ENCODE measurements around the gene POGZ. TPM values are rescaled to one million over a fixed set of nuclear protein-coding genes. Genes with fewer than 3 reads are reported as not detected.
A peak's percentile ranks its signal among the peaks of the same experiment; 100 is the strongest.

POGZ gene
- total RNA-seq, result 82.6 and 86.5 TPM in 2 replicates

- H3K4me3 Mint-ChIP-seq, result peak within 1 kb of the TSS; percentile 87
- H3K9me3 Mint-ChIP-seq, result peaks cover 2% of the 10 kb centered on the region
- intact Hi-C loops (cut with micrococcal nuclease), result loop anchor here (1.0 to 10.0 kb wide), 2 partner anchors 14 to 155 kb away; partner anchors contain the start of gene SNX27
- H3K27ac Mint-ChIP-seq, result peak within 1 kb of the TSS; percentile 91
- peaks cover 14% of the 10 kb centered on the region for H3K27me3 Mint-ChIP-seq
- peaks cover 7% of the 10 kb centered on the region for H3K36me3 Mint-ChIP-seq (ENCODE audit: low read depth)
- H3K4me1 Mint-ChIP-seq, result peaks cover 19% of the 10 kb centered on the region
- peak; percentile 97 for DNase-seq
Measured at GRCh38 chr1:151459331-151460046, at the start of gene POGZ. Gene POGZ (minus strand): TSS chr1:151459494. CDS start chr1:151442204, 17,290 bp downstream.

GRCh38 chr1:151508833-151509232, 49.5 kb upstream of the POGZ start:
- no peak for DNase-seq
- Mint-ChIP-seq H3K27ac (no peak overlapping the region), H3K36me3 (ENCODE audit: low read depth) (no peaks in the 10 kb centered on the region), H3K27me3 (peaks cover 32% of the 10 kb centered on the region), H3K4me1 (peaks cover 22% of the 10 kb centered on the region), H3K4me3 (no peak overlapping the region), H3K9me3 (no peaks in the 10 kb centered on the region)
- intact Hi-C loops (cut with micrococcal nuclease), result no loop called here

- intact Hi-C loops (cut with micrococcal nuclease), result no loop called here
- H3K27ac Mint-ChIP-seq, result no peak overlapping the region
- peaks cover 20% of the 10 kb centered on the region for H3K27me3 Mint-ChIP-seq
- no peak overlapping the region for H3K4me3 Mint-ChIP-seq
- no peaks in the 10 kb centered on the region for H3K9me3 Mint-ChIP-seq
- peaks cover 3% of the 10 kb centered on the region for H3K4me1 Mint-ChIP-seq
- DNase-seq, result no peak
- H3K36me3 Mint-ChIP-seq (ENCODE audit: low read depth), result no peaks in the 10 kb centered on the region
Measured at GRCh38 chr1:151504759-151505158, 45.5 kb upstream of the POGZ start.

- Mint-ChIP-seq H3K36me3 (ENCODE audit: low read depth) (no peaks in the 10 kb centered on the region), H3K4me1 (peaks cover 3% of the 10 kb centered on the region), H3K27ac (no peak overlapping the region), H3K27me3 (peaks cover 19% of the 10 kb centered on the region), H3K4me3 (no peak overlapping the region), H3K9me3 (no peaks in the 10 kb centered on the region)
- DNase-seq, result no peak
- intact Hi-C loops (cut with micrococcal nuclease), result no loop called here
Measured at GRCh38 chr1:151504252-151504651, 45.0 kb upstream of the POGZ start.

GRCh38 chr1:151502859-151503780, 43.8 kb upstream of the POGZ start:
- Mint-ChIP-seq H3K4me3 (no peak overlapping the region), H3K9me3 (no peaks in the 10 kb centered on the region), H3K4me1 (peaks cover 3% of the 10 kb centered on the region), H3K27me3 (peaks cover 17% of the 10 kb centered on the region), H3K27ac (no peak overlapping the region), H3K36me3 (ENCODE audit: low read depth) (no peaks in the 10 kb centered on the region)
- intact Hi-C loops (cut with micrococcal nuclease), result no loop called here
- no peak for DNase-seq

- intact Hi-C loops (cut with micrococcal nuclease), result no loop called here
- H3K9me3 Mint-ChIP-seq, result no peaks in the 10 kb centered on the region
- no peak for DNase-seq
- no peak overlapping the region for H3K4me3 Mint-ChIP-seq
- no peaks in the 10 kb centered on the region for H3K36me3 Mint-ChIP-seq (ENCODE audit: low read depth)
- no peak overlapping the region for H3K27ac Mint-ChIP-seq
- H3K27me3 Mint-ChIP-seq, result peaks cover 16% of the 10 kb centered on the region
- peaks cover 3% of the 10 kb centered on the region for H3K4me1 Mint-ChIP-seq
Measured at GRCh38 chr1:151502035-151502700, 42.9 kb upstream of the POGZ start.

- intact Hi-C loops (cut with micrococcal nuclease), result no loop called here
- Mint-ChIP-seq H3K4me1 (peaks cover 3% of the 10 kb centered on the region), H3K9me3 (no peaks in the 10 kb centered on the region), H3K27me3 (peaks cover 14% of the 10 kb centered on the region), H3K4me3 (no peak overlapping the region), H3K36me3 (ENCODE audit: low read depth) (no peaks in the 10 kb centered on the region), H3K27ac (no peak overlapping the region)
- no peak for DNase-seq
Measured at GRCh38 chr1:151501474-151501873, 42.2 kb upstream of the POGZ start.

- Mint-ChIP-seq H3K4me3 (no peak overlapping the region), H3K27ac (no peak overlapping the region), H3K36me3 (ENCODE audit: low read depth) (no peaks in the 10 kb centered on the region), H3K27me3 (peaks cover 9% of the 10 kb centered on the region), H3K9me3 (no peaks in the 10 kb centered on the region), H3K4me1 (peaks cover 7% of the 10 kb centered on the region)
- intact Hi-C loops (cut with micrococcal nuclease), result no loop called here
- DNase-seq, result no peak
Measured at GRCh38 chr1:151499930-151500329, 40.6 kb upstream of the POGZ start.

GRCh38 chr1:151499365-151499764, 40.1 kb upstream of the POGZ start:
- DNase-seq, result no peak
- Mint-ChIP-seq H3K27ac (no peak overlapping the region), H3K9me3 (no peaks in the 10 kb centered on the region), H3K36me3 (ENCODE audit: low read depth) (no peaks in the 10 kb centered on the region), H3K4me1 (peaks cover 10% of the 10 kb centered on the region), H3K27me3 (peaks cover 9% of the 10 kb centered on the region), H3K4me3 (no peak overlapping the region)
- intact Hi-C loops (cut with micrococcal nuclease), result no loop called here

GRCh38 chr1:151495316-151495715, 36.0 kb upstream of the POGZ start:
- H3K4me3 Mint-ChIP-seq, result no peak overlapping the region
- no peak for DNase-seq
- H3K27ac Mint-ChIP-seq, result no peak overlapping the region
- peaks cover 8% of the 10 kb centered on the region for H3K4me1 Mint-ChIP-seq
- no peaks in the 10 kb centered on the region for H3K9me3 Mint-ChIP-seq
- intact Hi-C loops (cut with micrococcal nuclease), result loop anchor here (2.0 kb wide), 1 partner anchor 15 kb away; the partner anchor contains the start of gene CGN
- peaks cover 5% of the 10 kb centered on the region for H3K27me3 Mint-ChIP-seq
- H3K36me3 Mint-ChIP-seq (ENCODE audit: low read depth), result no peaks in the 10 kb centered on the region

- intact Hi-C loops (cut with micrococcal nuclease), result loop anchor here (2.0 kb wide), 1 partner anchor 16 kb away; the partner anchor contains the start of gene CGN
- Mint-ChIP-seq H3K27ac (no peak overlapping the region), H3K4me3 (no peak overlapping the region), H3K36me3 (ENCODE audit: low read depth) (no peaks in the 10 kb centered on the region), H3K27me3 (peaks cover 5% of the 10 kb centered on the region), H3K9me3 (no peaks in the 10 kb centered on the region), H3K4me1 (peaks cover 8% of the 10 kb centered on the region)
- DNase-seq, result no peak
Measured at GRCh38 chr1:151494741-151495281, 35.5 kb upstream of the POGZ start.

- Mint-ChIP-seq H3K27me3 (peaks cover 3% of the 10 kb centered on the region), H3K9me3 (no peaks in the 10 kb centered on the region), H3K27ac (no peak overlapping the region), H3K4me1 (peaks cover 8% of the 10 kb centered on the region), H3K36me3 (ENCODE audit: low read depth) (no peaks in the 10 kb centered on the region), H3K4me3 (no peak overlapping the region)
- DNase-seq, result no peak
- intact Hi-C loops (cut with micrococcal nuclease), result no loop called here
Measured at GRCh38 chr1:151493042-151493441, 33.7 kb upstream of the POGZ start.

- Mint-ChIP-seq H3K27ac (no peak overlapping the region), H3K27me3 (peaks cover 3% of the 10 kb centered on the region), H3K36me3 (ENCODE audit: low read depth) (no peaks in the 10 kb centered on the region), H3K4me1 (peaks cover 8% of the 10 kb centered on the region), H3K9me3 (no peaks in the 10 kb centered on the region), H3K4me3 (no peak overlapping the region)
- intact Hi-C loops (cut with micrococcal nuclease), result no loop called here
- DNase-seq, result no peak
Measured at GRCh38 chr1:151492120-151492519, 32.8 kb upstream of the POGZ start.
